Left hindlimb (tissue), 1 donor: ENCODE measurements around the gene XYLT1.
A peak's percentile ranks its signal among the peaks of the same experiment; 100 is the strongest.
"Not testable (repeated sequence)": the region's sequence is repeated elsewhere in the genome, so short reads cannot be mapped to it uniquely, and the experiment has no call there.

Source experiments
- DNase-seq: peaks from one replicate; pipeline ENCODE4 v3.0.0-alpha.2; 2018

Gene XYLT1

DNA sequence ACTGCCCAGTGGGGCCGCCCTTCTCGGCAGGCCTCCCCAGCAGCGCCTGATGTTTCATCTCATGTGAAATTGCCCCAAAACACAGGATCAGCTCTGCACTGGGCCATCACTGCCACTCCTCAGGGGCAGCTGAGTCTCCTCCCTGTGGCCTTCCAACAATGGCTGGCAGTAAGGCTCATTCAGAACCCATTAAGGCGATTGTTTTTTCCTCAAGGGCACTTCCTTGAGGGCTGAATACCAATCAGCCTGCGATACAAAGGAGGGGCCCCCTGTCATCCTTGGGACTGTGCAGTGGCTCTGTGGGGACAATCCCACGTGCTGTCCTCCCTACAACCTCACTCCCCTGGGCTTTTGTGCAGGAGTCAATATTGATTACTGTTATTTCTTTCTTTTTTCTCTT, 47.5 kb downstream of the XYLT1 start:
- DNase-seq, result no peak

DNA sequence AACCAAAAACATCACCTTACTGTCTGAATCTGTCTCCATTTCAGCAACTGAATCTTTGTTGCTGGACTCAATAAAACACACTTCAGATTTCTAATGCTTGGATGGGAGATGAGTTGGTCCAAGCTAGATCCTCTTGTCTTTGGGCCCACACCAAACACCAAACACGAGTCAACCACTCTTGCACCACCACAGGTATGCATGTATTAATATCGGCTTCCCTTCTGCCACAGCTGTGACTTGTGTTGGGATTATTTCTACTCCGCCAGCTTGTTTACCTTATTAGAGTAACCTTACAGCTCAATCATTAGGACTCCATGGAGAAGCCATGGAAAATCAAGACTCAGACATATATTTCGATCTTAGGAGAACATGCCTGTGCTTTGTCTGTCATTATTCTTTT, 49.9 kb downstream of the XYLT1 start:
- no peak for DNase-seq

- no peak for DNase-seq
Measured at GRCh38 chr16:17419266-17419665, 51.5 kb downstream of the XYLT1 start.

- DNase-seq, result no peak
Measured at GRCh38 chr16:17417740-17418139, 53.0 kb downstream of the XYLT1 start.

DNA sequence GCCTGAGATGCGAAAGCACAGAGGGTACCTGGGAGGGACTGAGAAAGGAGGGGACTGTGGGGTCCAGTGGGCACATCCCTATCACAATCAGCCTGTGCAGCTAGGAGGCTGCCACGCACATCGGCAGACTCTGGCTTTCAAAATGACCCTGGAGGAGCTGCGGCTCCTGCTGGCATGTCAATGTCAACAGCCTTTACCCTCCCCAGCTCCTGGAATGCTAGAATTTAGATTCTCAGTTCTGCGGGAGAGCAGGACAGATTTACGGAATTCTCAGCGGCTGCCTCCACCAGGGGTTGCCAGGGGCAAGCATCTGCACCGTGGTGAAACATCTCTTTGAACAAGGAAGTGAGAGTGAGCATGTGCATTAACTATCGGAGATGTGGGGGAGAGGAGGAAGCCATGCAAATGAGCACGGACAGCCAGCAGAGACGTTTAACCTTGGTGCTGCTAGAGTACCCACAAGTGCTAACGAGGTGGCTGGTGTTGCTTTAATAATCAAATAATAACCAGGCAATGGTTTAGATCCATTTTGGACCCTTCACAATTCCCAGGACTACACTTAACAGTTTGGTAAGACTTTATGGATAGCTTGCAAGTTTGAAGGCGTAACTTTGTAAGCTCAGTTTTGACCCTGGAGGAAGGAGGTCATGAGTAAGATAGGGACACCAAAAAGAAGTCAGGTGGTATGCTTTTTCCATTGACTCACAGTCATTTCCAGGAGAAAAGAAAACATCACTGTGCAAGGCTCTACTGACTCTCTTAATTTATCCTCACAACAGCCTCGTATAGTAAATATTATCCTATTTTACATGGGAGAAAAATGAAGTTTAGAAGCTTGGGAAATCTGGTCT, 54.1 kb downstream of the XYLT1 start:
- no peak for DNase-seq

DNA sequence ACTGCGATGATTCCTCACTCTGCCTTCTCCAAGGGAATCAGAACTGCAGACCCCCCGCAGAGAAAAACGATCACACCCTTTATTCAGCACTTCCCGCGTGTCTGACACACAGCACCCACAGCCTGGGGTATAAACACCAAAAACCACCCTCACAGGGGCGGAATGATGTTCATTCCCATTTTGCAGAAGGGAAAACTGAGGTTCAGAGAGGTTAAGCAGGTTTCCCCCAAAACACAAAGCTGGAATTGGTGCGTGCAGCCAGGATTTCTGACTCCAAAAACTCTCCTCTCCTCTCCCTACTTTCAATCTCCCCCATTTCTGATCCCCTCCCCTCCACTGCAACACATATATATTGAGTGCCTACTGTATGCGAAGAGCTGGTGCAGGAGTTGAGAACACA, 55.8 kb downstream of the XYLT1 start:
- DNase-seq, result no peak

DNA sequence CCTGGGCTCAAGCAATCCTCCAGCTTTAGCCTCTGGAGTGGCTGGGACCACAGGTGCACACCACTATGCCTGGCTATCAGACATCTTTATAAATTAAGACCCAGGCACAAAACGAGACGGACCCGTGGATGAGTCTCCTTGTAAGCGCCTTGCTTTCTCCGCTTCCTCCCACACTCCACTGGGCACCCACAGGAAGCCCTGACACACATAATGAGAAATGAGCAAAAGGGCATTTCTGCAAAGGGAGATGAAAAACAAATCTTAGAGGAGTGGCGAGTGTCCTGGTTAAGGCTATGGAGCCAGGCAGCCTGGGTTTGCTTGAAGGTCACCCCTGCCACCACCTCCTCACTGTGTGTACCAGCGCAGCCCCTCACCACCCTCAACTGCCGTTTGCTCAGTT, 56.3 kb downstream of the XYLT1 start:
- no peak for DNase-seq

GRCh38 chr16:17413508-17413907, 57.3 kb downstream of the XYLT1 start:
- DNase-seq, result no peak

GRCh38 chr16:17412791-17413190, 58.0 kb downstream of the XYLT1 start:
- DNase-seq, result no peak

DNA sequence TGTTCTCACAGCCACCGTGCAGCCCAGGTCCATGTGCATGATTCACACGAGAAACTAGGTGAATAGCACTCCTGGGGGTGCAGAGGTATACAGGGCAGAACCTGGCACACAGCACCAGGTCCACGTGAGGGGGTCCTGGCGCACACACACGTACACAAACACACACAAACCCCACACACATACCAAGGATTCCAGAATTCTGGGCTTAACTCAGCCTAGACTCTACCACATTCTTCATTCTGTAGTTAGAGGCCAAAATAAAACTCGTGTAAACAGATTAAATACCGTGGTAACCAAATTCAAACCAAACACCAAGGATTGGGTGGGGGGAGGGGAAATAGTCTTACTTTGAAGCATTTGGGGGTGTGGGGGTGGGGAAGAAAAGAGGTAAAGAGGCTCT, 58.5 kb downstream of the XYLT1 start:
- DNase-seq, result no peak

DNA sequence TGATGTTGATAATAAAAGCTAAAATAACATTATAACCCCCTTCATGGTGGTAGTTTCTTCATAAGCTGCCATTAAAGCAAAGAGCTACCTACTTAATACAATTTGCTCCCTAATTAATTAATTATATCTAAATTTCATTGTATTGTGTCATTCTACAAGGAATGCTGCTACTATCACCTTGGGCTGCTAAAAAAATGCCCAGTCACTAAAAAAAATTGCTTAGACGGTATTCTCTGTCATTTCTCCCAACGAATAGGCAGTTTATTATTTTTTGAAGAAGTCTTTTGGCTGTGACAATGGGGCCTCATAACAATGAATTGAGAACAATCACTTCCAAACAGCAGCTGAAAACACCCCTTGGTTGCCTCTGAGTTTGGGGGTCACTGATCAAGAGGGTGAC, 59.5 kb downstream of the XYLT1 start:
- no peak for DNase-seq

DNA sequence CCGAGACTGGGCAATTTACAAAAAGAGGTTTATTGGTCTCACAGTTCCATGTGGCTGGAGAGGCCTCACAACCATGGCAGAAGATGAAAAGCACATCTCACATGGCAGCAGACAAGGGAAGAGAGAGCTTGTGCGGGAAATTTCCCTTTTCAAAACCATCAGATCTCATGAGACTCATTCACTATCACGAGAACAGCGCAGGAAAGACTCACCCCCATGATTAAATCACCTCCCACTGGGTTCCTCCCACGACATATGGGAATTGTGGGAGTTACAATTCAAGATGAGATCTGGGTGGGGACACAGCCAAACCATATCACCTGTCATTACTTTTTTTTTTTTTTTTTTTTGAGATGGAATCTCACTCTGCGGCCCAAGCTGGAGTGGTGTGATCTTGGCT, 60.4 kb downstream of the XYLT1 start:
- not testable (repeated sequence) for DNase-seq

GRCh38 chr16:17409894-17410293, 60.9 kb downstream of the XYLT1 start:
- no peak for DNase-seq

DNA sequence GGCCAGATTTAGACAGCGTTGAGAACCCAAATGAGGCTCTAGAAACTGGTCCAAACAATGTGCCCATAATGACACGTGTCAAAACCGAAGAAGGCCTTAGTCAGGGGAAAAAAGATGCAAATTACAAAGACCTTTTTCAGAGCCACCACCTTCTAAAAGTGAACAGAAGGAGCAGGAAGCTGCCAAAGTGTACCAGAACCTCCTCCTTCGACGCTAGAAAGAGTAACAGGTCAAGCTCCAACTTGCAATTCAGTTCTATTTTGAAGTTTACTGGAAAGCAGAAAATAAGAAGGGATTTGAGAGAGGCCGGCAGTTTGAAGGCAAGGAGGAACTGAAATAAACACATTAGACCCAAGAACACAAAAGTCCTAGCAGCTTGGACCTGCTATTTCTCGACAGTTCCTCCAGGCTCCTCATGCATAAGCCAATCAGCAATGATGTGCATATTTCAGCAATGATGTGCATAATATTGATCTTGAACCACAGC, 61.8 kb downstream of the XYLT1 start:
- no peak for DNase-seq

- no peak for DNase-seq
Measured at GRCh38 chr16:17408296-17408695, 62.5 kb downstream of the XYLT1 start.

- no peak for DNase-seq
Measured at GRCh38 chr16:17407321-17407720, 63.4 kb downstream of the XYLT1 start.

- peak; percentile 89 for DNase-seq
Measured at GRCh38 chr16:17404941-17405689, 65.6 kb downstream of the XYLT1 start.

DNA sequence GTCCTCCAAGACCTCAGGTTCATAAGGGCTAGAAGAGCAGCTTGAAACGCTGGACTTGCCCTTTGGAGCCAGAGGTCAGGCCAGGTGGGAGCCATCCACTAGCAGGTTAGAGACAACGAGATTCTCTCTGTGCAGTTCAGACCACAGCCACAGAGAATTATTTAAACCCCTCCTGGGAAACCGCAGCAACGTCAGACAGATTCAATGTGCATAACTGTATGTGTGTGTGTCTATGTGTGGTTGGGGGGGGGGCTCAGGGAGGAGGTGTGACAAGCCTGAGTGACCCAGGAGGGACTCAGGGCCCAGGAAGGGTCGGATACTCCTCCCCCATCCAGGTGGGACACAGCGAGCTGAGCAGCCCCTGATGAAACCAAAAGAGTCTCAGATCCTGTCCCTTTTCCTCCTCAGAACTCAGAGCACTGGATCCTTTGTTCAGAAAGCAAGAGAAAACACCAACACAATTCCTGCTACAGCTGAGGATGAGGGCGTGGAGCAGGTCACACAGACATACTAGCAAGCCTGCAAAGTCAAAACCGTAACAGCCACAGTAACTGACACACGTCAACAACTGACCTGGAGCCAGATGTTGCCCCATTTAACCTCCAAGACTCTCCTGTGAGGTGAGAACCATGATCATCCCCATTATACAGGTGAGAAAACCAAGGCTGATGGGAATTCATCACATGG, 66.8 kb downstream of the XYLT1 start:
- no peak for DNase-seq

GRCh38 chr16:17403156-17403809, 67.5 kb downstream of the XYLT1 start:
- no peak for DNase-seq

GRCh38 chr16:17397499-17397891, 73.3 kb downstream of the XYLT1 start:
- no peak for DNase-seq

DNA sequence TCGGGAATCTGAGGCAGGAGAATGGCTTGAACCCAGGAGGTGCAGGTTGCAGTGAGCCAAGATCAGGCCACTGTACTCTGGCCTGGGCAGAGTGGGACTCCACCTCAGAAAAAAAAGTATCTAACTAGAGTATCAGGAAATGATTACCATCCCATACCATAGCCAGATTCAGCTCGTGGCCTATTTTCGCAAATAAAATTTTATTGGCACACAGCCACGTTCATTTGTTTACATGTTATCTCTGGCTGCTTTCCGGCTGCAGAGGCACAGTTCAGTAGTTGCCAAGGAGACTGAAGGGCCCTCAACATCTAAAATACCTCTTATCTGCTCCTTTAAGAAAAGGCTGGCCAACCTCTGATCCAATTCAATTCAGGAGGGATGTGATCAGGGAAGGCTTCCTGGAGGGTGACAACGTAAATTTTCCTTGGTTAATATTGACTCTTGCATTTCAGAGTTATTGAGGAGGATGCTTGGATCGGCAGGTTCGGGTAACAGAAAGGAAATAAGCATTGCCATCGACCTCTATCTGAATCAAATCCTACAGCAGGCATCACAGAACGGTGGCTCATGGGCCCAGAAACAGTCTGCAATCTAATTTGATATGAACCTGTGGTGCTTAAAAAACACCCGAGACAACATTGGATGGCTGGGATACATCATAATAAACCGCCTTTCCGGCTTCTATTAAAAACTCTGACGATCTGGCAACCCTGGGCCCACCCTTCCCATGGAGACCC, 73.8 kb downstream of the XYLT1 start:
- DNase-seq, result no peak

DNA sequence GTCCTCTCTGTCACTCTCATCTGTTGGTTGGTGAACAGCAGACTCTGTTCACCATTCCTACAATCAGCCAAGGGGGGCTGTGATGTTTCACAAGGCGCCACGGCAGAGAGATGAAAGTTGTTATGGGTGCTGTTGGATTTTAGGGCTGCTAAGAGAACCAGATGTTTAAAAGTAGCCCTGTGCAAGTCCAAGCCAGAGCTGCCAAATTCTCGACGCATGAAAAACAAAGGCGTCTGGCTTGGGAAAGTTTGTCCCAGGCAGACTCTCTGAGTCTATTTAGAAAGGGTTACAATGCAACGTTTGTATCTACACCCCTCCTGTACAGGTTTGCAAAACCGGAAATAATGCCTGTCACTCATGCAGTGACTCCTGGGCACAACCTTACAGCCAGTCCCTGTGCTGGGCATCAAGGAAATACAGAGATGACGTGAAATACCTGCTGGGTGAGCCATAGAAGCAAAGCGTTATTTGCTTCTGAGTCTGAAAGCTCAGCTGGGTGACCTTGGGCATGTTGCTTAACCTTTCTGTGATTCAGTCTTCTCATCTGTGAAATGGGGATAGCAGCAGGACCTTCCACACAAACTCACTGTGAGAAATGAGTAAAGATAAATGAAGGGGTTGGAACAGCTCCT, 74.8 kb downstream of the XYLT1 start:
- no peak for DNase-seq
